ENCODE measurements around the gene RYK.
"Not testable (repeated sequence)": the region's sequence is repeated elsewhere in the genome, so short reads cannot be mapped to it uniquely, and the experiment has no call there.

Gene RYK

GRCh38 chr3:134216191-134216764 lies 34.4 kb downstream of the RYK start:
- DNase-seq (ENCODE audit: low read depth): no peak

- no peak for DNase-seq (ENCODE audit: low read depth)
These were observed 36.4 kb downstream of the RYK start for GRCh38 chr3:134214239-134214638.

GRCh38 chr3:134212967-134213665 lies 37.5 kb downstream of the RYK start:
- DNase-seq (ENCODE audit: low read depth): peak; percentile 82

- no peak for DNase-seq (ENCODE audit: low read depth)
These were observed 38.9 kb downstream of the RYK start for GRCh38 chr3:134211797-134212196.

GRCh38 chr3:134205451-134205850 lies 45.2 kb downstream of the RYK start:
- no peak for DNase-seq (ENCODE audit: low read depth)

- DNase-seq (ENCODE audit: low read depth): no peak
These were observed 49.2 kb downstream of the RYK start for GRCh38 chr3:134201201-134202130.

GRCh38 chr3:134199880-134200279 lies 50.8 kb downstream of the RYK start:
- DNase-seq (ENCODE audit: low read depth): not testable (repeated sequence)

GRCh38 chr3:134199240-134199639 lies 51.4 kb downstream of the RYK start:
- DNase-seq (ENCODE audit: low read depth): no peak

GRCh38 chr3:134198414-134198813 lies 52.2 kb downstream of the RYK start:
- no peak for DNase-seq (ENCODE audit: low read depth)

GRCh38 chr3:134197681-134198261 lies 52.9 kb downstream of the RYK start:
- DNase-seq (ENCODE audit: low read depth): no peak

- DNase-seq (ENCODE audit: low read depth): no peak
These were observed 56.4 kb downstream of the RYK start for GRCh38 chr3:134194247-134194646.

GRCh38 chr3:134190250-134190649 lies 60.4 kb downstream of the RYK start:
- DNase-seq (ENCODE audit: low read depth): no peak

GRCh38 chr3:134189849-134190248 lies 60.8 kb downstream of the RYK start:
- DNase-seq (ENCODE audit: low read depth): no peak

GRCh38 chr3:134186391-134186790 lies 64.3 kb downstream of the RYK start:
- no peak for DNase-seq (ENCODE audit: low read depth)

GRCh38 chr3:134180761-134181160 lies 69.9 kb downstream of the RYK start:
- DNase-seq (ENCODE audit: low read depth): no peak

- DNase-seq (ENCODE audit: low read depth): no peak
These were observed 71.2 kb downstream of the RYK start for GRCh38 chr3:134179508-134179907.

- no peak for DNase-seq (ENCODE audit: low read depth)
These were observed 87.6 kb downstream of the RYK start for GRCh38 chr3:134163096-134163495.

GRCh38 chr3:134161898-134162615 lies 88.6 kb downstream of the RYK start:
- DNase-seq (ENCODE audit: low read depth): no peak

GRCh38 chr3:134155446-134155845 lies 95.2 kb downstream of the RYK start:
- no peak for DNase-seq (ENCODE audit: low read depth)

- DNase-seq (ENCODE audit: low read depth): no peak
These were observed 96.9 kb downstream of the RYK start for GRCh38 chr3:134153761-134154160.

GRCh38 chr3:134150476-134150875 lies 100.2 kb downstream of the RYK start:
- DNase-seq (ENCODE audit: low read depth): no peak

- DNase-seq (ENCODE audit: low read depth): no peak
These were observed 101.4 kb downstream of the RYK start for GRCh38 chr3:134149286-134149685.

All from activated T-cell treated with anti-CD3 and anti-CD28 coated beads for 24 hours (primary cell).